ENCODE results near the gene SPSB3. TPM values are rescaled to one million over a fixed set of nuclear protein-coding genes. Genes with fewer than 3 reads are reported as not detected.
A peak's percentile ranks its signal among the peaks of the same experiment; 100 is the strongest.

SPSB3 gene
- total and polyA plus RNA-seq, 2 of the 4 experiments (the other 2 are of a cell fraction), result 9.1 to 30.8 TPM

GRCh38 chr16:1825381-1825863, 43.1 kb upstream of the SPSB3 start:
- dilution Hi-C loops (cut with HindIII; ENCODE audit: low sequenced_read_pairs, unreplicated experiment), result no loop called here
- POLR2A ChIA-PET (ENCODE audit: unreplicated experiment), result no interaction called here
- H3K79me1 ChIP-seq (ENCODE audit: low read depth in 1 of 2, low read length in 2 of 2), result peaks cover 18 to 58% of the 10 kb centered on the region in 2 experiments
- H2BK20ac ChIP-seq (ENCODE audit: low read depth, low read length), result no peak overlapping the region
- H3K23ac ChIP-seq (ENCODE audit: low read depth, low read length), result peak overlapping the region; percentile 76; the same call in 1 of the 2 replicates
- no peak overlapping the region for H3K56ac ChIP-seq (ENCODE audit: extremely low read depth, insufficient read depth, low read length)
- H2AK5ac ChIP-seq (ENCODE audit: low read depth, low read length), result no peak overlapping the region
- peak overlapping the region; percentile 78 for H2AK9ac ChIP-seq (replicated peaks; ENCODE audit: low read depth, low read length, poor library complexity)
- no peak overlapping the region for H3K18ac ChIP-seq (ENCODE audit: low read depth, low read length)
- H3K27ac ChIP-seq (ENCODE audit: insufficient read depth, low read length), result no peak overlapping the region
- H3K27me3 ChIP-seq (ENCODE audit: control insufficient read depth, insufficient read depth, low read length), result no peaks in the 10 kb centered on the region
- CTCF ChIA-PET, result no interaction called here
- H2BK5ac ChIP-seq (ENCODE audit: low read depth, low read length, poor library complexity, severe bottlenecking), result no peak overlapping the region
- no peak overlapping the region for H4K91ac ChIP-seq (ENCODE audit: insufficient read depth, low read depth, low read length)
- H3K4me1 ChIP-seq (ENCODE audit: control insufficient read depth, insufficient read depth, low read length), result peaks cover 6% of the 10 kb centered on the region; the same call in 1 of the 2 replicates
- 84% methylated on average over 7 of the region's 15 CpGs; no CpG with 5 or more reads in 1 of the 2 experiments for WGBS, 2 experiments (ENCODE audit: extremely low coverage in 2 of 2, insufficient read length in 1 of 2)
- H3K14ac ChIP-seq (replicated peaks; ENCODE audit: low read depth, low read length), result no peak overlapping the region
- peak overlapping the region; percentile 100 for H2AFZ ChIP-seq (replicated peaks; ENCODE audit: low read length, poor library complexity)
- DNase-seq (no peak), ATAC-seq (ENCODE audit: low read depth) (no peak)
- H4K20me1 ChIP-seq (ENCODE audit: insufficient read depth, low read length), result peaks cover 18% of the 10 kb centered on the region; the same call in 1 of the 2 replicates
- no peak overlapping the region for H2BK120ac ChIP-seq (ENCODE audit: low read depth, low read length)
- H4K8ac ChIP-seq (ENCODE audit: low read depth in 2 of 2, low read length in 2 of 2), result no peak overlapping the region
- no peak overlapping the region for H3K4ac ChIP-seq (ENCODE audit: low read depth, low read length)
- TF ChIP-seq RFX5 (IDR thresholded peaks at IDR 0.05; ENCODE audit: low read depth, low read length) (no peak), RCOR1 (IDR thresholded peaks at IDR 0.05; ENCODE audit: insufficient replicate concordance, low read length) (no peak), MAFK (IDR thresholded peaks at IDR 0.05; ENCODE audit: low read depth, low read length) (no peak), MAZ (IDR thresholded peaks at IDR 0.05; ENCODE audit: borderline replicate concordance, low read depth, low read length) (no peak), FOS (IDR thresholded peaks at IDR 0.05; ENCODE audit: low read depth, low read length) (no peak), NFE2L2 (IDR thresholded peaks at IDR 0.05; ENCODE audit: low read depth, low read length) (no peak), RAD21 (IDR thresholded peaks at IDR 0.05; ENCODE audit: low read length) (no peak)
- H3K9ac ChIP-seq (ENCODE audit: low read depth, low read length), result no peak overlapping the region
- peak overlapping the region; percentile 97 for H3K4me2 ChIP-seq (ENCODE audit: low read depth, low read length)
- no TSS peak for BruUV-seq (replicated peaks)
- in situ Hi-C loops (cut with MboI; ENCODE audit: low sequenced_read_pairs), result no loop called here
- H3K9me1 ChIP-seq (ENCODE audit: insufficient read depth, low read length), result peaks cover 6% of the 10 kb centered on the region
- intact Hi-C loops (cut with micrococcal nuclease), result loop anchor here (5.0 kb wide), 1 partner anchor 43 kb away; the partner anchor contains the start of genes NUBP2 and SPSB3
- no peaks in the 10 kb centered on the region for H3K9me3 ChIP-seq (ENCODE audit: control insufficient read depth, insufficient read depth, low read length)
- H3K4me3 ChIP-seq (ENCODE audit: insufficient read depth, low read depth, low read length), result peak overlapping the region; percentile 73; the same call in 1 of the 2 replicates
- H3K36me3 ChIP-seq (ENCODE audit: control insufficient read depth, insufficient read depth, low read length), result peaks cover 10% of the 10 kb centered on the region
- no peak overlapping the region for H4K5ac ChIP-seq (ENCODE audit: low read depth, low read length)
- no peak overlapping the region for H2BK15ac ChIP-seq (ENCODE audit: low read depth, low read length)

Measured in IMR-90 (cell line).